Measurements from ENCODE around the gene KIAA0319L. TPM values are rescaled to one million over a fixed set of nuclear protein-coding genes. Genes with fewer than 3 reads are reported as not detected.

The KIAA0319L gene
- total RNA-seq, 4 donors from 2014 or later = 28.5 to 35.7 (median 32.7) TPM

GRCh38 chr1:35603468-35603867 is 46.3 kb upstream of the KIAA0319L start:
- intact Hi-C loops (cut with DNase I) = no loop called here

GRCh38 chr1:35600593-35600992 is 43.4 kb upstream of the KIAA0319L start:
- H3K9me3 ChIP-seq = no peaks in the 10 kb centered on the region
- no peak overlapping the region for H3K4me3 ChIP-seq
- intact Hi-C loops (cut with DNase I) = no loop called here
- no peak for DNase-seq (ENCODE audit: extremely low spot score)
- H3K36me3 ChIP-seq = peaks cover 31 to 75% (median 55%) of the 10 kb centered on the region in 4 donors
- H3K27ac ChIP-seq (replicated peaks in 1 of 4) = no peak overlapping the region
- H3K4me1 ChIP-seq = no peaks in the 10 kb centered on the region
- no peaks in the 10 kb centered on the region for H3K27me3 ChIP-seq
- 92% methylated on average over 3 of the region's 3 CpGs for WGBS
- TF ChIP-seq POLR2AphosphoS5 (IDR thresholded peaks at IDR 0.05) = no peak
- TF ChIP-seq EP300 (IDR thresholded peaks at IDR 0.05) = no peak
- no peak for TF ChIP-seq CTCF (IDR thresholded peaks at IDR 0.05)
- no peak for TF ChIP-seq POLR2A (IDR thresholded peaks at IDR 0.05; ENCODE audit: low read depth)

More at GRCh38 chr1:35603468-35603867, 46.3 kb upstream of the KIAA0319L start:
- Histone ChIP-seq H3K27ac (replicated peaks in 1 of 4) (no peak overlapping the region), H3K4me3 (no peak overlapping the region), H3K4me1 (no peaks in the 10 kb centered on the region), H3K36me3 (peaks cover 46 to 95% (median 78%) of the 10 kb centered on the region in 4 donors), H3K9me3 (no peaks in the 10 kb centered on the region), H3K27me3 (no peaks in the 10 kb centered on the region)
- no peak for DNase-seq (ENCODE audit: extremely low spot score)
- TF ChIP-seq CTCF (IDR thresholded peaks at IDR 0.05) (no peak), POLR2A (IDR thresholded peaks at IDR 0.05; ENCODE audit: low read depth) (no peak), POLR2AphosphoS5 (IDR thresholded peaks at IDR 0.05) (no peak), EP300 (IDR thresholded peaks at IDR 0.05) (no peak)
- WGBS = 59% methylated on average over 3 of the region's 3 CpGs

GRCh38 chr1:35599411-35599810 is 42.2 kb upstream of the KIAA0319L start:
- peaks cover 24 to 67% (median 44%) of the 10 kb centered on the region in 4 donors for H3K36me3 ChIP-seq
- 82% methylated on average over 3 of the region's 3 CpGs for WGBS

GRCh38 chr1:35598895-35599294 is 41.7 kb upstream of the KIAA0319L start:
- Histone ChIP-seq H3K36me3 (peaks cover 20 to 62% (median 39%) of the 10 kb centered on the region in 4 donors), H3K9me3 (no peaks in the 10 kb centered on the region), H3K4me1 (no peaks in the 10 kb centered on the region), H3K27ac (replicated peaks in 1 of 4) (no peak overlapping the region), H3K4me3 (no peak overlapping the region), H3K27me3 (no peaks in the 10 kb centered on the region)
- 71% methylated on average over 2 of the region's 2 CpGs for WGBS
- no peak for DNase-seq (ENCODE audit: extremely low spot score)
- no peak for TF ChIP-seq POLR2AphosphoS5 (IDR thresholded peaks at IDR 0.05)
- intact Hi-C loops (cut with DNase I) = no loop called here

More at GRCh38 chr1:35599411-35599810, 42.2 kb upstream of the KIAA0319L start:
- no peaks in the 10 kb centered on the region for H3K4me1 ChIP-seq
- DNase-seq (ENCODE audit: extremely low spot score) = no peak
- no peak overlapping the region for H3K4me3 ChIP-seq
- H3K9me3 ChIP-seq = no peaks in the 10 kb centered on the region
- TF ChIP-seq POLR2A (IDR thresholded peaks at IDR 0.05; ENCODE audit: low read depth) (no peak), EP300 (IDR thresholded peaks at IDR 0.05) (no peak), CTCF (IDR thresholded peaks at IDR 0.05) (no peak), POLR2AphosphoS5 (IDR thresholded peaks at IDR 0.05) (no peak)
- intact Hi-C loops (cut with DNase I) = no loop called here
- H3K27ac ChIP-seq (replicated peaks in 1 of 4) = no peak overlapping the region
- no peaks in the 10 kb centered on the region for H3K27me3 ChIP-seq

- Histone ChIP-seq H3K36me3 (peaks cover 10 to 51% (median 29%) of the 10 kb centered on the region in 4 donors), H3K27me3 (no peaks in the 10 kb centered on the region), H3K4me1 (peaks cover 0 to 4% (median 0%) of the 10 kb centered on the region in 4 donors), H3K27ac (replicated peaks in 1 of 4) (no peak overlapping the region), H3K9me3 (no peaks in the 10 kb centered on the region), H3K4me3 (no peak overlapping the region)
- intact Hi-C loops (cut with DNase I) = no loop called here
- TF ChIP-seq EP300 (IDR thresholded peaks at IDR 0.05) = no peak
- no peak for TF ChIP-seq POLR2AphosphoS5 (IDR thresholded peaks at IDR 0.05)
- TF ChIP-seq POLR2A (IDR thresholded peaks at IDR 0.05; ENCODE audit: low read depth) = no peak
- TF ChIP-seq CTCF (IDR thresholded peaks at IDR 0.05) = no peak
- no peak for DNase-seq (ENCODE audit: extremely low spot score)
- 76% methylated on average over 5 of the region's 5 CpGs for WGBS
Observed at GRCh38 chr1:35597870-35598269, 40.7 kb upstream of the KIAA0319L start.

All from esophagus muscularis mucosa (tissue), 4 donors.